ENCODE results near the gene COPE. TPM values are rescaled to one million over a fixed set of nuclear protein-coding genes. Genes with fewer than 3 reads are reported as not detected.

The COPE gene
- 250 and 353 TPM in 2 replicates for total RNA-seq

DNA sequence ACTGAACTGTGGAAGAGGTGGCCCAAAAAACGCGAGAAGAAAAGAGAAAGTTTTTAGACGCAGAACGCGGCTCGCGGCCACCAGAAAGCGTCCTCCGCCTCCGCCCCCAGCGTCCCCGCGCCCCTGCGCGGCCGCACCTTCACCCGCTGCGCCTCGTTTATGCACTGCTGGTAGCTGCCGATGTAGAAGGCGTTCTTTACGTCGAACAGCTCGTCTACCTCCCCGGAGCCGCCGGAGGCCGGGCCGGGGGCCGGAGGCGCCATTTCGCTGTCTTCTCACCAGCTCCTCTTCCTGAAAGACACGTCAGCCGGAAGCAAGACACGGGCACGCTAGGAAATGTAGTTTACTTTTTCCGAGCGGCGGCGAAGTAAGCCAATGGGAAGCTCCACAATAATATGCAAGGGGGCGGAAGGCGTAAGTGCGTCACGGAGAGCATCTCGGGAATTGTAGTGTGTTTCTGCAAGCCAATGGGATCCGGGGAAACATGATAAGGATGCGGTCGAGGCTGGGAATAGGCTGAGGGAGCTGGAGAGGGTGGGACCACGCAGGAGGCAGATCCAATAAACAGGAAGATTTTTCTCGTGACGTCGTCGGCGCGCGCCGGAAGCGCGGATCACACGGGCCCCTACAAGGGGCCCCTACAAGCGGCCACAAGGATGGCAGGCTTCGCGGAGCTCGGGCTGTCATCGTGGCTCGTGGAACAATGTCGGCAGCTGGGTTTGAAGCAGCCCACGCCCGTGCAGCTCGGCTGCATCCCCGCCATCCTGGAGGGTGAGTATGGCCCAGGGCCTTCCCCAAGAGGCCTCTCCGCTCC, at the start of gene COPE, which contains the start of gene DDX49:
Gene COPE, minus strand, starts transcription at position 302 of the 814 bp plus-strand sequence. Its CDS starts 39 bp downstream, at position 263.
Gene DDX49, plus strand, starts transcription at position 630 of the 814 bp plus-strand sequence. Its CDS starts 27 bp downstream, at position 657.

DNA sequence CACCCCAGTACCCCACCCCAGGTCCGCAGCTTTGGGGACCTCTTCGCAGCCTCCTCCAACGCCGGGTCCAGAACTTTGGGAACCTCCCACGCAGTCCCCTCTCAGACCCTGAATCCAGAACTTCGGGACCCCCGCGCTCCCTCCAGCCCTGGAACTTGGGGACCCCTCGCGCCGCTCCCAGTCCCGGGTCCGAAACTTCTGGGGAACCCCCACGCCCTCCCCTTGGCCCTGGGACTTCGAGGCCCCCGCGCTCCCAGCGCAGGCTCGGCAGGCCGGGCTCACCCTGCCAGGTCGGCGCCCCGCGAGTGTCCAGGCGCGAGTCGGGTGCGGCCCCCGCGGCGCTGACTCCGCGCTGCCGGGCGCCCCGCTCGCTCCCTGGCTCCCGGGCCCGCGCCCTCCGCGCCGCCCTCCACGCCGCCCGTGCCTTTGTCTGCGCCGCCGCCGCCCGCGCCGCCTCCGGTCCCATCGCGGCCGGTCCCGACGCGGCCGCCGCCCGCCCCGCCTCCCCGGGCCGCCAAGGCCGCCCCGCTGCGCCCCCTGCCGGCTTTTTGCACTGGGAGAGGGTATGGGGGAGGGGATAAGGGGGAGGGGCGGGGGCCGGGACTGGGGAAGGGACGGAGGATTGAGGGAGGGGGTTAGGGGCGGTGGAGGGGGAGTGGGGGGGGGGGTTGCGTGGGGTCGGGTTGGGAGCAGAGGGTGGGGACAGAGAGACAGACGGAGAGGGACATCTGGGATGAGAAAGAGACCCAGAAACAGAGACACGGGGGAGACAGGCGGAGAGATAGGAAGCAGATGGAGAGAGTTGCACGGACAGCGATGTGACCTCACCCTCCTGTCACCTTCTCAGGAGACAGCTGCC, 21.8 kb upstream of the COPE start, which contains the start of gene HOMER3:
Gene HOMER3, minus strand, starts transcription at position 449 of the 859 bp plus-strand sequence. CDS start 2,235 bp downstream, outside the sequence.

DNA sequence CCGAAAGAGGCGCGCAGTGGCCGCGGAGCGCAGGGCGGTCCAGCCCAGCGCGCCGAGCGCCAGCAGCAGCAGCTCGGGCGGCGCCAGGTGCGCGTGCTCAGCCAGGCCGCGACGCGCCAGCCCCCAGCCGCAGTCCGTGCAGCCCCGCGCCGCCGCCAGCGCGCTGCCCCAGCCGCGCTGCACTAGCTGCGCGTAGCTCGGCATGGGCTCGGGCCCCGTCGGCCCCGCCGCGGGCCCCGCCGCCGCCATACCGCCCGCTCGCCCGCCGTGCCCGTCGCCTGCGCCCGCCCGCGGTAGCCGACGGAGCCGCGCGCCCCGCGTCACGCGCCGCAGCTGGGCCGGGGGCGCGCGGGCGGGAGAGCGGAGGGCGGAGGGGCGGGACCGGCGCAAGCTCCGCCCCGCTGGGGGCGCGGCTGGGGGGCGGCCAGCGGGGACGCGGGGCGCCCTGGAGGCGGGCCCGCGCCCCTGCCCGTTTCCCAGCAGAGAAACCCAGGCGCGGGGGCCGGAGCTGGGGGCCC, 23.3 kb downstream of the COPE start, which contains the start of gene CERS1:
Gene CERS1, minus strand, starts transcription at position 335 of the 518 bp plus-strand sequence. Its CDS starts 86 bp downstream, at position 249.

Other genes with a start within 250 kb of the COPE start
- 3.0 and 3.5 TPM in 2 replicates for gene CRTC1, start 235.7 kb downstream of the COPE start, total RNA-seq
- not detected in 2 replicates for gene COMP, start 128.1 kb downstream of the COPE start, total RNA-seq
- gene UPF1, start 87.4 kb downstream of the COPE start, total RNA-seq = 60.4 and 76.5 TPM in 2 replicates
- gene CERS1, start 23.2 kb downstream of the COPE start, total RNA-seq = 0.29 and 0.66 TPM in 2 replicates
- 84.6 and 95.4 TPM in 2 replicates for gene DDX49, start 328 bp upstream of the COPE start, total RNA-seq
- gene HOMER3, start 21.8 kb upstream of the COPE start, total RNA-seq = 42.0 and 88.6 TPM in 2 replicates
- gene SUGP2, start 114.1 kb upstream of the COPE start, total RNA-seq = 22.8 and 57.6 TPM in 2 replicates
- gene ARMC6, start 114.2 kb upstream of the COPE start, total RNA-seq = 38.1 and 66.6 TPM in 2 replicates
- 6.1 and 7.3 TPM in 2 replicates for gene SLC25A42, start 144.6 kb upstream of the COPE start, total RNA-seq
- 16.0 and 25.6 TPM in 2 replicates for gene TMEM161A, start 219.1 kb upstream of the COPE start, total RNA-seq